NCI-H345 treated with DMSO at 0.1 percent for 48 hours (cell line): ENCODE results near the gene ULK2.
A peak's percentile ranks its signal among the peaks of the same experiment; 100 is the strongest.
"Not testable (repeated sequence)": the region's sequence is repeated elsewhere in the genome, so short reads cannot be mapped to it uniquely, and the experiment has no call there.

ENCODE experiments used
- DNase-seq: peaks from one replicate; lab custom pipeline; 2025; ENCODE audit not compliant: unreplicated experiment; lab: John Stamatoyannopoulos, UW

The ULK2 gene

GRCh38 chr17:19867329-19868078, at the start of gene ULK2:
Gene ULK2 (minus strand): TSS chr17:19867936. CDS start chr17:19867417, 519 bp downstream.
- DNase-seq = no peak

GRCh38 chr17:19915245-19915978, 47.7 kb upstream of the ULK2 start:
- no peak for DNase-seq

GRCh38 chr17:19911033-19911432, 43.3 kb upstream of the ULK2 start:
- no peak for DNase-seq

GRCh38 chr17:19909139-19909538, 41.4 kb upstream of the ULK2 start:
- DNase-seq = no peak

- no peak for DNase-seq
These were observed 37.8 kb upstream of the ULK2 start for GRCh38 chr17:19905502-19905901.

GRCh38 chr17:19904924-19905323, 37.2 kb upstream of the ULK2 start:
- no peak for DNase-seq

- DNase-seq = no peak
These were observed 36.7 kb upstream of the ULK2 start for GRCh38 chr17:19904412-19904811.

- DNase-seq = no peak
These were observed 33.1 kb upstream of the ULK2 start for GRCh38 chr17:19900809-19901208.

GRCh38 chr17:19897903-19898302, 30.2 kb upstream of the ULK2 start:
- DNase-seq = no peak

- DNase-seq = no peak
These were observed 29.5 kb upstream of the ULK2 start for GRCh38 chr17:19897090-19897837.

- no peak for DNase-seq
These were observed 28.9 kb upstream of the ULK2 start for GRCh38 chr17:19896679-19897078.

GRCh38 chr17:19890554-19890953, 22.8 kb upstream of the ULK2 start:
- not testable (repeated sequence) for DNase-seq

GRCh38 chr17:19890001-19890400, 22.3 kb upstream of the ULK2 start:
- DNase-seq = not testable (repeated sequence)

- no peak for DNase-seq
These were observed 18.4 kb upstream of the ULK2 start for GRCh38 chr17:19886116-19886515.

- DNase-seq = no peak
These were observed 15.9 kb upstream of the ULK2 start for GRCh38 chr17:19883537-19884215.

GRCh38 chr17:19880393-19880792, 12.7 kb upstream of the ULK2 start:
- DNase-seq = no peak

GRCh38 chr17:19877364-19877945, 9.7 kb upstream of the ULK2 start:
- no peak for DNase-seq

- DNase-seq = no peak
These were observed 8.9 kb upstream of the ULK2 start for GRCh38 chr17:19876529-19877161.

- no peak for DNase-seq
These were observed 6.5 kb upstream of the ULK2 start for GRCh38 chr17:19874256-19874655.

- no peak for DNase-seq
These were observed 5.6 kb upstream of the ULK2 start for GRCh38 chr17:19873346-19873745.

- DNase-seq = peak; percentile 9
These were observed 301 bp upstream of the ULK2 start for GRCh38 chr17:19868079-19868395.
